ENCODE results near the gene AGBL5. TPM values are rescaled to one million over a fixed set of nuclear protein-coding genes. Genes with fewer than 3 reads are reported as not detected.

AGBL5 gene
- total and polyA plus RNA-seq, 2 of the 13 experiments (the other 11 are each of a cell fraction or from before 2014, with no cell fraction given): 55.9 to 73.3 TPM

DNA sequence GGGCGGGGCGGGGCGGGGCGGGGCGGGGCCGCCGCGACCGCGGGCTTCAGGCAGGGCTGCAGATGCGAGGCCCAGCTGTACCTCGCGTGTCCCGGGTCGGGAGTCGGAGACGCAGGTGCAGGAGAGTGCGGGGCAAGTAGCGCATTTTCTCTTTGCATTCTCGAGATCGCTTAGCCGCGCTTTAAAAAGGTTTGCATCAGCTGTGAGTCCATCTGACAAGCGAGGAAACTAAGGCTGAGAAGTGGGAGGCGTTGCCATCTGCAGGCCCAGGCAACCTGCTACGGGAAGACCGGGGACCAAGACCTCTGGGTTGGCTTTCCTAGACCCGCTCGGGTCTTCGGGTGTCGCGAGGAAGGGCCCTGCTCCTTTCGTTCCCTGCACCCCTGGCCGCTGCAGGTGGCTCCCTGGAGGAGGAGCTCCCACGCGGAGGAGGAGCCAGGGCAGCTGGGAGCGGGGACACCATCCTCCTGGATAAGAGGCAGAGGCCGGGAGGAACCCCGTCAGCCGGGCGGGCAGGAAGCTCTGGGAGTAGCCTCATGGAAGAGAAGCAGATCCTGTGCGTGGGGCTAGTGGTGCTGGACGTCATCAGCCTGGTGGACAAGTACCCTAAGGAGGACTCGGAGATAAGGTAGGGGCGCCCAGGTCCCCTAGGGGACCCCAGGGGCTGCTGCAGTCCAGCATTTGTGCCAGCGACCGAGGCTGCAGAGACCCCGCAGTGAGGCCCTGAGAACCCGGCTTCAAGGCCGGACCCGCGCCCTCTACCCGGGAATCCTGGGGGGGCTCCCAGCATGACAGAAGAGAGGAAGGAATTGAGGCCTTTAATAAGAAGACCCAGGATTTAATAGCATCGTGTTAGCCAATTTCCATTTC lies 35.5 kb downstream of the AGBL5 start, which contains the start of gene KHK (continued):
- TF ChIP-seq ZNF724P (CRISPR knock-in tag; IDR thresholded peaks at IDR 0.05; ENCODE audit: borderline replicate concordance): no peak
- no peak for TF ChIP-seq ZNF746 (CRISPR knock-in tag; IDR thresholded peaks at IDR 0.05)
- no peak for TF ChIP-seq MTA3 (CRISPR knock-in tag; IDR thresholded peaks at IDR 0.05)
- no peak; the same call in 1 of the 2 replicates for TF ChIP-seq ZSCAN9 (CRISPR knock-in tag; IDR thresholded peaks at IDR 0.05; ENCODE audit: borderline replicate concordance)
- TF ChIP-seq, protein P1, sequence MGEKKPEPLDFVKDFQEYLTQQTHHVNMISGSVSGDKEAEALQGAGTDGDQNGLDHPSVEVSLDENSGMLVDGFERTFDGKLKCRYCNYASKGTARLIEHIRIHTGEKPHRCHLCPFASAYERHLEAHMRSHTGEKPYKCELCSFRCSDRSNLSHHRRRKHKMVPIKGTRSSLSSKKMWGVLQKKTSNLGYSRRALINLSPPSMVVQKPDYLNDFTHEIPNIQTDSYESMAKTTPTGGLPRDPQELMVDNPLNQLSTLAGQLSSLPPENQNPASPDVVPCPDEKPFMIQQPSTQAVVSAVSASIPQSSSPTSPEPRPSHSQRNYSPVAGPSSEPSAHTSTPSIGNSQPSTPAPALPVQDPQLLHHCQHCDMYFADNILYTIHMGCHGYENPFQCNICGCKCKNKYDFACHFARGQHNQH (CRISPR knock-in tag; IDR thresholded peaks at IDR 0.05): 0 out of 2 replicates have a peak, but pooled peaks have one; percentile 18
- TF ChIP-seq CBX2 (IDR thresholded peaks at IDR 0.05; ENCODE audit: low read depth, low read length): no peak
- no peak for TF ChIP-seq CBX2 (CRISPR knock-in tag; IDR thresholded peaks at IDR 0.05; ENCODE audit: low read depth)
- TF ChIP-seq ZNF614 (CRISPR knock-in tag; IDR thresholded peaks at IDR 0.05; ENCODE audit: borderline replicate concordance): no peak; the same call in 1 of the 2 replicates
- TF ChIP-seq ZNF766 (CRISPR knock-in tag; IDR thresholded peaks at IDR 0.05; ENCODE audit: borderline replicate concordance): no peak
- no peak for TF ChIP-seq ZNF44 (CRISPR knock-in tag; IDR thresholded peaks at IDR 0.05)
- TF ChIP-seq, protein P2, sequence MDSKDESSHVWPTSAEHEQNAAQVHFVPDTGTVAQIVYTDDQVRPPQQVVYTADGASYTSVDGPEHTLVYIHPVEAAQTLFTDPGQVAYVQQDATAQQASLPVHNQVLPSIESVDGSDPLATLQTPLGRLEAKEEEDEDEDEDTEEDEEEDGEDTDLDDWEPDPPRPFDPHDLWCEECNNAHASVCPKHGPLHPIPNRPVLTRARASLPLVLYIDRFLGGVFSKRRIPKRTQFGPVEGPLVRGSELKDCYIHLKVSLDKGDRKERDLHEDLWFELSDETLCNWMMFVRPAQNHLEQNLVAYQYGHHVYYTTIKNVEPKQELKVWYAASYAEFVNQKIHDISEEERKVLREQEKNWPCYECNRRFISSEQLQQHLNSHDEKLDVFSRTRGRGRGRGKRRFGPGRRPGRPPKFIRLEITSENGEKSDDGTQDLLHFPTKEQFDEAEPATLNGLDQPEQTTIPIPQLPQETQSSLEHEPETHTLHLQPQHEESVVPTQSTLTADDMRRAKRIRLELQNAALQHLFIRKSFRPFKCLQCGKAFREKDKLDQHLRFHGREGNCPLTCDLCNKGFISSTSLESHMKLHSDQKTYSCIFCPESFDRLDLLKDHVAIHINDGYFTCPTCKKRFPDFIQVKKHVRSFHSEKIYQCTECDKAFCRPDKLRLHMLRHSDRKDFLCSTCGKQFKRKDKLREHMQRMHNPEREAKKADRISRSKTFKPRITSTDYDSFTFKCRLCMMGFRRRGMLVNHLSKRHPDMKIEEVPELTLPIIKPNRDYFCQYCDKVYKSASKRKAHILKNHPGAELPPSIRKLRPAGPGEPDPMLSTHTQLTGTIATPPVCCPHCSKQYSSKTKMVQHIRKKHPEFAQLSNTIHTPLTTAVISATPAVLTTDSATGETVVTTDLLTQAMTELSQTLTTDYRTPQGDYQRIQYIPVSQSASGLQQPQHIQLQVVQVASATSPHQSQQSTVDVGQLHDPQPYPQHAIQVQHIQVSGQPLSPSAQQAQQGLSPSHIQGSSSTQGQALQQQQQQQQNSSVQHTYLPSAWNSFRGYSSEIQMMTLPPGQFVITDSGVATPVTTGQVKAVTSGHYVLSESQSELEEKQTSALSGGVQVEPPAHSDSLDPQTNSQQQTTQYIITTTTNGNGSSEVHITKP (CRISPR knock-in tag; IDR thresholded peaks at IDR 0.05; ENCODE audit: low read depth): no peak
- TF ChIP-seq PRMT3 (CRISPR knock-in tag; IDR thresholded peaks at IDR 0.05; ENCODE audit: borderline replicate concordance, low read depth): no peak
- TF ChIP-seq, protein P3, sequence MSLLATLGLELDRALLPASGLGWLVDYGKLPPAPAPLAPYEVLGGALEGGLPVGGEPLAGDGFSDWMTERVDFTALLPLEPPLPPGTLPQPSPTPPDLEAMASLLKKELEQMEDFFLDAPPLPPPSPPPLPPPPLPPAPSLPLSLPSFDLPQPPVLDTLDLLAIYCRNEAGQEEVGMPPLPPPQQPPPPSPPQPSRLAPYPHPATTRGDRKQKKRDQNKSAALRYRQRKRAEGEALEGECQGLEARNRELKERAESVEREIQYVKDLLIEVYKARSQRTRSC (CRISPR knock-in tag; IDR thresholded peaks at IDR 0.05; ENCODE audit: low read depth): no peak
- peak; percentile 77 for TF ChIP-seq PHF8 (CRISPR knock-in tag; IDR thresholded peaks at IDR 0.05)
- TF ChIP-seq KLF6 (CRISPR knock-in tag; IDR thresholded peaks at IDR 0.05): 0 out of 2 replicates have a peak, but pooled peaks have one; percentile 22
- TF ChIP-seq FOSL2 (CRISPR knock-in tag; IDR thresholded peaks at IDR 0.05): no peak
- TF ChIP-seq MAFK (conservative IDR thresholded peaks at IDR 0.05 in 1 of 2, IDR thresholded peaks at IDR 0.05 in 1 of 2; ENCODE audit: low read length in 2 of 2): no peak
- TF ChIP-seq, protein P4, sequence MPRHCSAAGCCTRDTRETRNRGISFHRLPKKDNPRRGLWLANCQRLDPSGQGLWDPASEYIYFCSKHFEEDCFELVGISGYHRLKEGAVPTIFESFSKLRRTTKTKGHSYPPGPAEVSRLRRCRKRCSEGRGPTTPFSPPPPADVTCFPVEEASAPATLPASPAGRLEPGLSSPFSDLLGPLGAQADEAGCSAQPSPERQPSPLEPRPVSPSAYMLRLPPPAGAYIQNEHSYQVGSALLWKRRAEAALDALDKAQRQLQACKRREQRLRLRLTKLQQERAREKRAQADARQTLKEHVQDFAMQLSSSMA (CRISPR knock-in tag; IDR thresholded peaks at IDR 0.05): no peak
- TF ChIP-seq ETV6 (CRISPR knock-in tag; conservative IDR thresholded peaks at IDR 0.05): peak; percentile 7; the same call in 1 of the 2 replicates
- no peak for TF ChIP-seq ZNF24 (IDR thresholded peaks at IDR 0.05)
- no peak for TF ChIP-seq AGO2 (optimal IDR thresholded peaks at IDR 0.05; ENCODE audit: low read depth, low read length)
- TF ChIP-seq, protein P5, sequence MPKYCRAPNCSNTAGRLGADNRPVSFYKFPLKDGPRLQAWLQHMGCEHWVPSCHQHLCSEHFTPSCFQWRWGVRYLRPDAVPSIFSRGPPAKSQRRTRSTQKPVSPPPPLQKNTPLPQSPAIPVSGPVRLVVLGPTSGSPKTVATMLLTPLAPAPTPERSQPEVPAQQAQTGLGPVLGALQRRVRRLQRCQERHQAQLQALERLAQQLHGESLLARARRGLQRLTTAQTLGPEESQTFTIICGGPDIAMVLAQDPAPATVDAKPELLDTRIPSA (CRISPR knock-in tag; IDR thresholded peaks at IDR 0.05; ENCODE audit: borderline replicate concordance): no peak; the same call in 1 of the 2 replicates

Data from HepG2 (cell line).